K562 (cell line): ENCODE data around the gene YY1AP1. TPM values are rescaled to one million over a fixed set of nuclear protein-coding genes. Genes with fewer than 3 reads are reported as not detected.
A peak's percentile ranks its signal among the peaks of the same experiment; 100 is the strongest.

Experiments used
- ARID3A ChIP-seq: IDR thresholded peaks from 2 replicates; pipeline ENCODE4 v1.6.1; 2012; ENCODE audit warnings: low read depth, low read length, improper control_type of control experiment, borderline replicate concordance
- ATF7 ChIP-seq: fragments of 450-650 bp; IDR thresholded peaks from 2 replicates; pipeline ENCODE4 v1.7.1; 2014; ENCODE audit warnings: mild to moderate bottlenecking, moderate library complexity
- BACH1 ChIP-seq: fragments of 200-800 bp; sonication (Bioruptor generic); IDR thresholded peaks from 2 replicates; pipeline ENCODE4 v1.6.1; 2016; ENCODE audit warnings: missing genetic modification characterization, missing compliant biosample characterization
- BCOR ChIP-seq: fragments of 450-650 bp; IDR thresholded peaks from 2 replicates; pipeline ENCODE4 v1.6.1; 2016
- CC2D1A ChIP-seq: fragments of 450-650 bp; IDR thresholded peaks from 2 replicates; pipeline ENCODE4 v1.6.1; 2017; ENCODE audit warnings: mild to moderate bottlenecking
- DMBX1 ChIP-seq: fragments of 250-450 bp; sonication (Bioruptor Pico); IDR thresholded peaks from 2 replicates; pipeline ENCODE4 v1.8.0; 2022; ENCODE audit warnings: inconsistent platforms, mild to moderate bottlenecking, moderate library complexity, borderline replicate concordance
- GABPA ChIP-seq: fragments of 200-800 bp; sonication (Bioruptor generic); conservative IDR thresholded peaks from 2 replicates; pipeline ENCODE4 v1.6.1; 2016; ENCODE audit warnings: low read depth, missing genetic modification characterization, missing compliant biosample characterization
- HDAC8 ChIP-seq: fragments of 450-650 bp; IDR thresholded peaks from 2 replicates; pipeline ENCODE4 v1.6.1; 2016; ENCODE audit warnings: mild to moderate bottlenecking, missing genetic modification characterization, moderate library complexity, missing compliant biosample characterization
- HMG20A ChIP-seq: fragments of 450-650 bp; formaldehyde crosslinking; conservative IDR thresholded peaks from 2 replicates; pipeline ENCODE4 v1.4.0; 2020; ENCODE audit warnings: mild to moderate bottlenecking, mixed read lengths
- LEF1 ChIP-seq: fragments of 450-650 bp; IDR thresholded peaks from 2 replicates; pipeline ENCODE4 v1.6.1; 2016; ENCODE audit warnings: mild to moderate bottlenecking
- MCM3 ChIP-seq: fragments of 450-650 bp; IDR thresholded peaks from 2 replicates; pipeline ENCODE4 v1.6.1; 2016
- MEF2D ChIP-seq: conservative IDR thresholded peaks from 2 replicates; pipeline ENCODE4 v1.6.1; 2016; ENCODE audit warnings: low read depth, missing genetic modification characterization, missing compliant biosample characterization
- MIER1 ChIP-seq: fragments of 450-650 bp; IDR thresholded peaks from 2 replicates; pipeline ENCODE4 v1.6.1; 2016; ENCODE audit warnings: antibody characterized with exemption, mild to moderate bottlenecking, low read depth
- MLX ChIP-seq, 2 experiments: fragments of 450-650 bp in 1 of 2; sonication (generic) in 1 of 2; formaldehyde crosslinking; conservative IDR thresholded peaks; 2 replicates each; pipeline versions ENCODE4 v1.4.0 to v1.8.1; 2020 to 2022; ENCODE audit warnings: mild to moderate bottlenecking in 1 of 2, missing genetic modification reagents in 1 of 2
- NBN ChIP-seq: fragments of 450-650 bp; IDR thresholded peaks from 2 replicates; pipeline ENCODE4 v1.6.1; 2016; ENCODE audit warnings: low read depth, mild to moderate bottlenecking
- SAFB ChIP-seq: fragments of 200-400 bp; formaldehyde crosslinking; IDR thresholded peaks from 2 replicates; pipeline ENCODE4 v1.6.1; 2017; ENCODE audit warnings: low read depth, low read length, borderline replicate concordance
- SIN3A ChIP-seq, 2 experiments: fragments of 150-350 bp in 1 of 2; IDR thresholded peaks; 2 replicates each; pipeline ENCODE4 v1.6.1; 2011 to 2016; ENCODE audit warnings: borderline replicate concordance in 2 of 2, low read depth in 2 of 2, low read length in 2 of 2, mild to moderate bottlenecking in 2 of 2, moderate library complexity in 2 of 2; ENCODE audit not compliant: control insufficient read depth in 1 of 2
- TARDBP ChIP-seq: fragments of 450-650 bp; IDR thresholded peaks from 2 replicates; pipeline ENCODE4 v1.6.1; 2016
- TCF7L2 ChIP-seq: fragments of 150-350 bp; IDR thresholded peaks from 2 replicates; pipeline ENCODE4 v1.6.1; 2016; ENCODE audit warnings: low read depth, mild to moderate bottlenecking, low read length, moderate library complexity
- TEAD1 ChIP-seq, 2 experiments: fragments of 450-650 bp in 1 of 2; sonication (generic) in 1 of 2; formaldehyde crosslinking; IDR thresholded peaks; 2 replicates each; pipeline versions ENCODE4 v1.4.0 to v1.8.0; 2020 to 2022; ENCODE audit warnings: mild to moderate bottlenecking in 2 of 2, missing genetic modification reagents in 1 of 2
- UBTF ChIP-seq, 2 experiments: IDR thresholded peaks; 2 replicates each; pipeline ENCODE4 v1.6.1; 2012; ENCODE audit warnings: improper control_type of control experiment in 2 of 2, low read depth in 2 of 2, low read length in 2 of 2, borderline replicate concordance in 1 of 2
- ZC3H11A ChIP-seq: IDR thresholded peaks from 2 replicates; pipeline ENCODE4 v1.6.1; 2012; ENCODE audit warnings: low read depth, low read length, improper control_type of control experiment
- ZNF445 ChIP-seq: fragments of 250-450 bp; sonication (Bioruptor Pico); IDR thresholded peaks from 2 replicates; pipeline ENCODE4 v1.4.0; 2020; ENCODE audit warnings: low read depth, mild to moderate bottlenecking, moderate library complexity
- ZNF707 ChIP-seq: fragments of 250-450 bp; sonication (Bioruptor Pico); conservative IDR thresholded peaks from 2 replicates; pipeline ENCODE4 v1.8.0; 2022; ENCODE audit warnings: inconsistent platforms, mild to moderate bottlenecking, moderate library complexity
- polyA plus RNA-seq, 8 experiments: library from polyadenylated mRNA; depleted of rRNA in 4 of 8; stranded (reverse) in 5 of 8; unstranded in 3 of 8; fragments of >200 nt; fragmentation: Nextera tagmentation in 2 of 8; fragmentation: Illumina TruSeq in 1 of 8; extraction: Ambion mirVana in 2 of 8; extraction: Trizol in 1 of 8; gene quantifications; 2 replicates each; pipeline versions ENCODE4 v1.2.1 to v1.2.3, GENCODE V29; 2011 to 2014; ENCODE audit warnings: inconsistent platforms in 1 of 8, missing spikeins in 1 of 8
- total RNA-seq, 7 experiments: library from RNA; depleted of rRNA in 6 of 7; stranded (reverse); fragments of >200 nt in 6 of 7; fragmentation: Illumina TruSeq in 2 of 7; extraction: Trizol in 2 of 7; gene quantifications; 2 replicates each; pipeline versions ENCODE4 v1.2.1 to v1.2.3, GENCODE V29; 2011 to 2021; ENCODE audit warnings: low replicate concordance in 1 of 7

YY1AP1 gene
- total and polyA plus RNA-seq, 9 of the 15 experiments (the other 6 are each of a cell fraction or from before 2014, with no cell fraction given): 18.4 to 90.7 (median 42.9) TPM

- no peak for TF ChIP-seq BACH1 (tag)
- peak; percentile 66; the same call in 1 of the 2 replicates for TF ChIP-seq SAFB
- peak in 1 of 2 experiments; percentile 55; a peak in 1 of 4 replicates for TF ChIP-seq UBTF (IDR thresholded peaks at IDR 0.05; ENCODE audit: borderline replicate concordance in 1 of 2, low read depth in 2 of 2, low read length in 2 of 2)
- no peak for TF ChIP-seq ZC3H11A
- no peak for TF ChIP-seq MLX (CRISPR knock-in tag; conservative IDR thresholded peaks at IDR 0.05)
- TF ChIP-seq ATF7: peak; percentile 70; the same call in 1 of the 2 replicates
- 0 out of 2 replicates have a peak, but pooled peaks have one; percentile 19 for TF ChIP-seq GABPA (tag)
- TF ChIP-seq SIN3A (IDR thresholded peaks at IDR 0.05; ENCODE audit: borderline replicate concordance in 2 of 2, control insufficient read depth in 1 of 2, low read depth in 2 of 2, low read length in 2 of 2): peak; percentile 75 to 88; a peak in 2 of 4 replicates
- TF ChIP-seq ZNF445: no peak
- peak; percentile 12; the same call in 1 of the 2 replicates for TF ChIP-seq BCOR
- TF ChIP-seq MCM3: no peak
- TF ChIP-seq TARDBP: peak; percentile 71; the same call in 1 of the 2 replicates
- TF ChIP-seq TCF7L2: no peak
- no peak for TF ChIP-seq TEAD1 (CRISPR knock-in tag; IDR thresholded peaks at IDR 0.05)
- 0 out of 2 replicates have a peak, but pooled peaks have one; percentile 54 for TF ChIP-seq NBN
- no peak for TF ChIP-seq HDAC8 (tag)
- no peak for TF ChIP-seq DMBX1 (CRISPR knock-in tag)
- no peak for TF ChIP-seq CC2D1A
- peak; percentile 54; the same call in 1 of the 2 replicates for TF ChIP-seq LEF1
- TF ChIP-seq MEF2D (tag): no peak
- TF ChIP-seq ZNF707 (CRISPR knock-in tag): no peak
- TF ChIP-seq HMG20A (CRISPR knock-in tag): no peak
- no peak for TF ChIP-seq ARID3A
- TF ChIP-seq MIER1: 0 out of 2 replicates have a peak, but pooled peaks have one; percentile 41
Observed at GRCh38 chr1:155609515-155610256, 78.9 kb downstream of the YY1AP1 start, which contains the start of gene MSTO1 (continued).
